ENCODE measurements around the gene DGCR8. TPM values are rescaled to one million over a fixed set of nuclear protein-coding genes. Genes with fewer than 3 reads are reported as not detected.

The DGCR8 gene
- total RNA-seq, 1 experiment from 2014 or later: 41.7 TPM

GRCh38 chr22:20054034-20054427 is 26.0 kb upstream of the DGCR8 start:
- BruUV-seq (replicated peaks): no TSS peak
- no peak overlapping the region for H3K9ac ChIP-seq (ENCODE audit: low read length)
- no peaks in the 10 kb centered on the region for H3K4me1 ChIP-seq (ENCODE audit: insufficient read depth, low read length)
- CTCF ChIA-PET: no interaction called here
- intact Hi-C loops (cut with micrococcal nuclease): no loop called here
- H4K20me1 ChIP-seq (ENCODE audit: low read length): no peaks in the 10 kb centered on the region
- H3K27ac ChIP-seq (ENCODE audit: low read length): no peak overlapping the region
- H3K9me2 ChIP-seq (replicated peaks; ENCODE audit: low read length): no peaks in the 10 kb centered on the region
- no peak for ATAC-seq
- no peak for DNase-seq
- H3K27me3 ChIP-seq (ENCODE audit: low read length): no peaks in the 10 kb centered on the region
- no peaks in the 10 kb centered on the region for H3K9me3 ChIP-seq (ENCODE audit: low read length)
- no peaks in the 10 kb centered on the region for H3K79me2 ChIP-seq (ENCODE audit: low read length)
- H3K4me3 ChIP-seq (ENCODE audit: low read length): no peak overlapping the region
- POLR2A ChIA-PET (ENCODE audit: unreplicated experiment): no interaction called here
- no peak for TF ChIP-seq CTCF (conservative IDR thresholded peaks at IDR 0.05; ENCODE audit: low read depth, low read length)
- no peak for TF ChIP-seq EZH2phosphoT487 (IDR thresholded peaks at IDR 0.05; ENCODE audit: borderline replicate concordance, low read length)
- no peak for TF ChIP-seq EZH2 (IDR thresholded peaks at IDR 0.05; ENCODE audit: low read length, unreplicated experiment)
- no peaks in the 10 kb centered on the region for H3K36me3 ChIP-seq (ENCODE audit: low read depth, low read length)
- no peaks in the 10 kb centered on the region for H3F3A ChIP-seq (ENCODE audit: low read length, unreplicated experiment)
- no peak overlapping the region for H2AFZ ChIP-seq (ENCODE audit: low read length)
- no peak overlapping the region for H3K4me2 ChIP-seq (ENCODE audit: low read length)

- TF ChIP-seq EZH2phosphoT487 (IDR thresholded peaks at IDR 0.05; ENCODE audit: borderline replicate concordance, low read length): no peak
- TF ChIP-seq CTCF (conservative IDR thresholded peaks at IDR 0.05; ENCODE audit: low read depth, low read length): no peak
- no peak for TF ChIP-seq EZH2 (IDR thresholded peaks at IDR 0.05; ENCODE audit: low read length, unreplicated experiment)
- no peaks in the 10 kb centered on the region for H4K20me1 ChIP-seq (ENCODE audit: low read length)
- H3K9ac ChIP-seq (ENCODE audit: low read length): no peak overlapping the region
- H3K4me1 ChIP-seq (ENCODE audit: insufficient read depth, low read length): no peaks in the 10 kb centered on the region
- H3K4me3 ChIP-seq (ENCODE audit: low read length): no peak overlapping the region
- intact Hi-C loops (cut with micrococcal nuclease): no loop called here
- no peak overlapping the region for H3K4me2 ChIP-seq (ENCODE audit: low read length)
- BruUV-seq (replicated peaks): no TSS peak
- no peak for DNase-seq
- H3F3A ChIP-seq (ENCODE audit: low read length, unreplicated experiment): no peaks in the 10 kb centered on the region
- H3K27ac ChIP-seq (ENCODE audit: low read length): no peak overlapping the region
- no peaks in the 10 kb centered on the region for H3K9me3 ChIP-seq (ENCODE audit: low read length)
- no peak for ATAC-seq
- POLR2A ChIA-PET (ENCODE audit: unreplicated experiment): no interaction called here
- H3K27me3 ChIP-seq (ENCODE audit: low read length): no peaks in the 10 kb centered on the region
- CTCF ChIA-PET: no interaction called here
- H3K79me2 ChIP-seq (ENCODE audit: low read length): no peaks in the 10 kb centered on the region
- no peaks in the 10 kb centered on the region for H3K9me2 ChIP-seq (replicated peaks; ENCODE audit: low read length)
- H3K36me3 ChIP-seq (ENCODE audit: low read depth, low read length): no peaks in the 10 kb centered on the region
- no peak overlapping the region for H2AFZ ChIP-seq (ENCODE audit: low read length)
Measured at GRCh38 chr22:20054485-20054884, 25.6 kb upstream of the DGCR8 start.

- H3K27ac ChIP-seq (ENCODE audit: low read length): no peak overlapping the region
- H3K9me3 ChIP-seq (ENCODE audit: low read length): no peaks in the 10 kb centered on the region
- H2AFZ ChIP-seq (ENCODE audit: low read length): no peak overlapping the region
- no peaks in the 10 kb centered on the region for H4K20me1 ChIP-seq (ENCODE audit: low read length)
- no peak overlapping the region for H3K4me2 ChIP-seq (ENCODE audit: low read length)
- ATAC-seq (no peak), DNase-seq (no peak)
- H3K9ac ChIP-seq (ENCODE audit: low read length): no peak overlapping the region
- ChIA-PET CTCF (no interaction called here), POLR2A (ENCODE audit: unreplicated experiment) (no interaction called here)
- intact Hi-C loops (cut with micrococcal nuclease): no loop called here
- H3K4me1 ChIP-seq (ENCODE audit: insufficient read depth, low read length): no peaks in the 10 kb centered on the region
- no peaks in the 10 kb centered on the region for H3K27me3 ChIP-seq (ENCODE audit: low read length)
- BruUV-seq (replicated peaks): no TSS peak
- H3K79me2 ChIP-seq (ENCODE audit: low read length): no peaks in the 10 kb centered on the region
- no peak overlapping the region for H3K4me3 ChIP-seq (ENCODE audit: low read length)
- no peaks in the 10 kb centered on the region for H3K9me2 ChIP-seq (replicated peaks; ENCODE audit: low read length)
- TF ChIP-seq EZH2phosphoT487 (IDR thresholded peaks at IDR 0.05; ENCODE audit: borderline replicate concordance, low read length) (no peak), CTCF (conservative IDR thresholded peaks at IDR 0.05; ENCODE audit: low read depth, low read length) (no peak), EZH2 (IDR thresholded peaks at IDR 0.05; ENCODE audit: low read length, unreplicated experiment) (no peak)
- H3F3A ChIP-seq (ENCODE audit: low read length, unreplicated experiment): no peaks in the 10 kb centered on the region
- H3K36me3 ChIP-seq (ENCODE audit: low read depth, low read length): no peaks in the 10 kb centered on the region
Measured at GRCh38 chr22:20055144-20055543, 24.9 kb upstream of the DGCR8 start.
